ENCODE data around the gene JMJD1C.

The JMJD1C gene

DNA sequence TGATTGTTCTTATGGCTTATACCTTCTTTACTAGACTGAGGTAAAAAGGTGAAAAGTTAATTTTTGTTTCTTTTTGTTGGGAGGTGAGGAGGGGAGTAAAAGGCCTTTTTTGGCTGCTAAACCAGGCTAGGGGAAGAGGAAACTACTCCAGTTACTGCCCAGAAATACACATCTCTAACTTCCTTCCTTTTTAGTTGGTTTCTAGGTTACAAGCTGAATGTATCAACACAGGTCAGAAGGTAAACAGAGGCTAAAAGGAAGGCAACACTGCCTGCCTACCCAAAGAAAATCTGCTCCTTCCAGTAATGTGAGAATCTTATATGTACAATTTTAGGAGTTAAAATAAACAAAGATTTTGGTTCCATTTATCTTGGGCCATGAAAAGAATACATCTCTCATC, 192.2 kb downstream of the JMJD1C start:
- TF ChIP-seq CTCF (IDR thresholded peaks at IDR 0.05; ENCODE audit: insufficient read depth, low read length, poor library complexity, severe bottlenecking) = no peak
- TF ChIP-seq EZH2phosphoT487 (conservative IDR thresholded peaks at IDR 0.05; ENCODE audit: low read length) = no peak
- 0 out of 2 replicates have a peak overlapping the region, but pooled peaks have one; percentile 32 for H3K27ac ChIP-seq (ENCODE audit: low read depth, low read length)
- peaks cover 19% of the 10 kb centered on the region for H3K79me2 ChIP-seq (ENCODE audit: insufficient read depth, low read length)
- H3F3A ChIP-seq (ENCODE audit: insufficient read depth) = peaks cover 19% of the 10 kb centered on the region
- no peaks in the 10 kb centered on the region for H3K9me2 ChIP-seq (replicated peaks; ENCODE audit: insufficient read depth, low read length)
- peak overlapping the region; percentile 47 for H3K4me2 ChIP-seq (ENCODE audit: low read depth, low read length, poor library complexity, severe bottlenecking)
- H3K27me3 ChIP-seq (ENCODE audit: low read length) = no peaks in the 10 kb centered on the region
- no peaks in the 10 kb centered on the region for H3K36me3 ChIP-seq (ENCODE audit: low read length)
- no peak overlapping the region for H2AFZ ChIP-seq (ENCODE audit: low read depth, low read length, severe bottlenecking)
- no peak overlapping the region for H3K9ac ChIP-seq (ENCODE audit: low read length)
- H4K20me1 ChIP-seq (ENCODE audit: low read depth, low read length) = 0 out of 2 replicates have a peak, but pooled peaks cover 5% of the 10 kb centered on the region
- no peak overlapping the region for H3K4me3 ChIP-seq (ENCODE audit: insufficient read depth, low read length, poor library complexity, severe bottlenecking)
- H3K9me3 ChIP-seq (ENCODE audit: insufficient read depth, low read length) = no peaks in the 10 kb centered on the region

- Histone ChIP-seq H3K79me2 (ENCODE audit: insufficient read depth, low read length) (peaks cover 64% of the 10 kb centered on the region), H2AFZ (ENCODE audit: low read depth, low read length, severe bottlenecking) (no peak overlapping the region), H3K27me3 (ENCODE audit: low read length) (no peaks in the 10 kb centered on the region), H3K9ac (ENCODE audit: low read length) (peak overlapping the region; percentile 78), H3K4me2 (ENCODE audit: low read depth, low read length, poor library complexity, severe bottlenecking) (peak overlapping the region; percentile 100), H3K9me3 (ENCODE audit: insufficient read depth, low read length) (no peaks in the 10 kb centered on the region), H4K20me1 (ENCODE audit: low read depth, low read length) (no peaks in the 10 kb centered on the region), H3K36me3 (ENCODE audit: low read length) (peaks cover 3% of the 10 kb centered on the region; the same call in 1 of the 2 replicates), H3K27ac (ENCODE audit: low read depth, low read length) (peak overlapping the region; percentile 95), H3F3A (ENCODE audit: insufficient read depth) (peaks cover 62% of the 10 kb centered on the region), H3K9me2 (replicated peaks; ENCODE audit: insufficient read depth, low read length) (no peaks in the 10 kb centered on the region), H3K4me3 (ENCODE audit: insufficient read depth, low read length, poor library complexity, severe bottlenecking) (peak overlapping the region; percentile 73)
- TF ChIP-seq EZH2phosphoT487 (conservative IDR thresholded peaks at IDR 0.05; ENCODE audit: low read length) (no peak), CTCF (IDR thresholded peaks at IDR 0.05; ENCODE audit: insufficient read depth, low read length, poor library complexity, severe bottlenecking) (no peak)
Observed at GRCh38 chr10:63268798-63269503, 196.8 kb downstream of the JMJD1C start.

DNA sequence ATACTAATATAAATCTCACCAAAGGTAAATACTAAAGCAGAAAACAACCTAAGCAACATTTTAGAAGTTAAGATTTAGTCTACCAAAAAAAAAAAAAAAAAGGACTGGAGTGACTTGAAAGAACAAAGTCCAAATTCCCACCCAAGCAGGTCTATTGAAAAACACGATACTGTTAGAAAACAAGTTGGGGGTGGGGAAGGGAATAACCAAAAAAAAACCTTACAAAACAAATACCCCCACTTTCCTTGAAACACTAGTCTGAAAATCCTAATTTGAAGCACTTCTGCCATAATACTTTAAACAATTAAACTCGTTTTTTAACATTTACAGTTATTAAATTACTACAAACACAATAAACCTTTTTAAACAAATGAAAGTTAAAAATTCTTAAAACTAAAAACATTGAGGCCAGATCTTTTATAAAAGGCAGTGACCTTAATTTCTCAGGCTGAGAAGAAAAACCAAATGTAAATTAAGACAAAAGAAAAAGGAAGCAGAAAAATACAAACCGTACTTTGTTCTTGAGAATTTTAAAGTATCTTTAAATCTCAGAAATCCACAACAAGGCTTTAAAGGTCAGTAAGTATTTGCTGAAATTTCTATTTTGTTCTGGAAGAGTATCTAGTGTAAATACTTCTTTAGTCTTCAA, 197.5 kb downstream of the JMJD1C start:
- Histone ChIP-seq H3K36me3 (ENCODE audit: low read length) (peaks cover 4% of the 10 kb centered on the region; the same call in 1 of the 2 replicates), H3K9me2 (replicated peaks; ENCODE audit: insufficient read depth, low read length) (no peaks in the 10 kb centered on the region), H3K4me2 (ENCODE audit: low read depth, low read length, poor library complexity, severe bottlenecking) (peak overlapping the region; percentile 100), H3K27ac (ENCODE audit: low read depth, low read length) (peak overlapping the region; percentile 95), H3K9ac (ENCODE audit: low read length) (peak overlapping the region; percentile 78), H3K4me3 (ENCODE audit: insufficient read depth, low read length, poor library complexity, severe bottlenecking) (peak overlapping the region; percentile 73), H3F3A (ENCODE audit: insufficient read depth) (peaks cover 62% of the 10 kb centered on the region), H3K27me3 (ENCODE audit: low read length) (no peaks in the 10 kb centered on the region), H3K9me3 (ENCODE audit: insufficient read depth, low read length) (no peaks in the 10 kb centered on the region), H2AFZ (ENCODE audit: low read depth, low read length, severe bottlenecking) (no peak overlapping the region), H4K20me1 (ENCODE audit: low read depth, low read length) (no peaks in the 10 kb centered on the region), H3K79me2 (ENCODE audit: insufficient read depth, low read length) (peaks cover 68% of the 10 kb centered on the region)
- no peak for TF ChIP-seq CTCF (IDR thresholded peaks at IDR 0.05; ENCODE audit: insufficient read depth, low read length, poor library complexity, severe bottlenecking)
- TF ChIP-seq EZH2phosphoT487 (conservative IDR thresholded peaks at IDR 0.05; ENCODE audit: low read length) = no peak

Data from SU-DHL-6 (cell line).